ENCODE measurements around the gene ITGB5. TPM values are rescaled to one million over a fixed set of nuclear protein-coding genes. Genes with fewer than 3 reads are reported as not detected.

The ITGB5 gene
- total RNA-seq, 1 experiment from 2014 or later = 339 TPM

DNA sequence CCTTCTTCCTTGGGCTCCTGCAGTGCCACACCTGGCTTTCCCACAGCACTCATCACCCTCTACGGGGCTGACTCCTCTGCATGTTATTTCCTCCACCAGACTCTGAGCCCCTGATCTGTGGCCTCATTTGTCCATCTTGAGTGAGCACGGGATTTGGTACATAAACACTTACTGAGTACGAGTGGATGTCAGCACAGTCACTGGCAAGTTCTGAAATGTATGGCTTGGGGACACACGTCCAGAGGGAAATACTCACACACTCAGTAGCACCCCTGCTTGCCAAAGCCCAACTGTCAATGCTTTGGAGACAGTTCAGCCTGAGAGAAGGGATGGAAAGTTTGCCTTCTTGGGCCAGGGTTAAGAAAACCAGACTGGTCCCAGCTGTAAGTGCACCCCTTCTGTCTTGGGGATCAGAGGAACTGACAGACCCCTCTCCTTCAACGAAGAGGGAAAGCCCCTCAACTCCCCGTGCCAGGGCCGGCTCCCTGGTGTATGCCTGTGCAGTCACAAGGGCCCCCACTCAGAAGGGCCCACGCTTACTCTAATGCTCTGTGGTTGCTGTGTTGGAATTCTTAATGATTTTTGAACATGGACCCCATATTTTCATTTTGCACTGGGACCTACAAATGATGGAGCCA lies 85.0 kb downstream of the ITGB5 start (continued):
- TF ChIP-seq, protein P1, sequence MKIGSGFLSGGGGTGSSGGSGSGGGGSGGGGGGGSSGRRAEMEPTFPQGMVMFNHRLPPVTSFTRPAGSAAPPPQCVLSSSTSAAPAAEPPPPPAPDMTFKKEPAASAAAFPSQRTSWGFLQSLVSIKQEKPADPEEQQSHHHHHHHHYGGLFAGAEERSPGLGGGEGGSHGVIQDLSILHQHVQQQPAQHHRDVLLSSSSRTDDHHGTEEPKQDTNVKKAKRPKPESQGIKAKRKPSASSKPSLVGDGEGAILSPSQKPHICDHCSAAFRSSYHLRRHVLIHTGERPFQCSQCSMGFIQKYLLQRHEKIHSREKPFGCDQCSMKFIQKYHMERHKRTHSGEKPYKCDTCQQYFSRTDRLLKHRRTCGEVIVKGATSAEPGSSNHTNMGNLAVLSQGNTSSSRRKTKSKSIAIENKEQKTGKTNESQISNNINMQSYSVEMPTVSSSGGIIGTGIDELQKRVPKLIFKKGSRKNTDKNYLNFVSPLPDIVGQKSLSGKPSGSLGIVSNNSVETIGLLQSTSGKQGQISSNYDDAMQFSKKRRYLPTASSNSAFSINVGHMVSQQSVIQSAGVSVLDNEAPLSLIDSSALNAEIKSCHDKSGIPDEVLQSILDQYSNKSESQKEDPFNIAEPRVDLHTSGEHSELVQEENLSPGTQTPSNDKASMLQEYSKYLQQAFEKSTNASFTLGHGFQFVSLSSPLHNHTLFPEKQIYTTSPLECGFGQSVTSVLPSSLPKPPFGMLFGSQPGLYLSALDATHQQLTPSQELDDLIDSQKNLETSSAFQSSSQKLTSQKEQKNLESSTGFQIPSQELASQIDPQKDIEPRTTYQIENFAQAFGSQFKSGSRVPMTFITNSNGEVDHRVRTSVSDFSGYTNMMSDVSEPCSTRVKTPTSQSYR (CRISPR knock-in tag; IDR thresholded peaks at IDR 0.05) = no peak

DNA sequence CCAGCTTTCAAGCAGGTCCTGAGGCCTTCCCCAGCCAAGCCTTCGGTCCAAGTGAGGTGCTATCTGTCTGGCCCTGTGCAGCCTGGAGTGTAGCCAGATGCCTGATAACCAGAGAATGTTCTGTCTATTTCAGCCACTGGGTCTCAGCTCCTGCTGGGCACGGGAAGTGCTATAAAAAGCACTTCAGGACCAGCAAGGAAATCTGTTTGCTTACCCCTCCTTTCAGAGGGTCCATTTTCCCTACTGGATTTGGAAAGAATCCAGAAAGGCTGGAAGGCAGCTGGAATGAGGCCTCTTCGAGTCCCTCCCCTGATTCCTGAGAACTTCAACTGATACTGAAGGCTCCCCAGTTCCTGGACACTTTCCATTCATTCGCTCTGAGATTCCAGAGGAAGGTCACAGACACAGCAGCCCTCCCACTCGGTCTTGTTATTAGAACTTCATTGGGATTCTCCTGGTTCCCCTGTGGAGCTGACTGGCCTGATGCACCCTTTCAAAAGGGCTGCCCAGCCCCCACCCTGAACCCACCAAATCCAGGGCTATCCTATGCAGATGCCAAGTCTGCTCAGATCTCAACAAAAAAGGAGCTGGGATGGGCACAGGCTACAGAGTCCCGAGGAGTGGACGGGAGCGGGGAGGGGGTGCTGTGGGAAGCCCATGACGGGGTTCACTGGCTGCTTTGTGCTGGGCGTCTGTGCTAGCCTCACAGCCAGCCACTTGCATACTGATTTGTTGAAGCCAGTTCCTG lies 86.5 kb downstream of the ITGB5 start:
- TF ChIP-seq NFYB (CRISPR knock-in tag; conservative IDR thresholded peaks at IDR 0.05; ENCODE audit: low read depth) = no peak; the same call in 1 of the 2 replicates
- TF ChIP-seq, protein P2, sequence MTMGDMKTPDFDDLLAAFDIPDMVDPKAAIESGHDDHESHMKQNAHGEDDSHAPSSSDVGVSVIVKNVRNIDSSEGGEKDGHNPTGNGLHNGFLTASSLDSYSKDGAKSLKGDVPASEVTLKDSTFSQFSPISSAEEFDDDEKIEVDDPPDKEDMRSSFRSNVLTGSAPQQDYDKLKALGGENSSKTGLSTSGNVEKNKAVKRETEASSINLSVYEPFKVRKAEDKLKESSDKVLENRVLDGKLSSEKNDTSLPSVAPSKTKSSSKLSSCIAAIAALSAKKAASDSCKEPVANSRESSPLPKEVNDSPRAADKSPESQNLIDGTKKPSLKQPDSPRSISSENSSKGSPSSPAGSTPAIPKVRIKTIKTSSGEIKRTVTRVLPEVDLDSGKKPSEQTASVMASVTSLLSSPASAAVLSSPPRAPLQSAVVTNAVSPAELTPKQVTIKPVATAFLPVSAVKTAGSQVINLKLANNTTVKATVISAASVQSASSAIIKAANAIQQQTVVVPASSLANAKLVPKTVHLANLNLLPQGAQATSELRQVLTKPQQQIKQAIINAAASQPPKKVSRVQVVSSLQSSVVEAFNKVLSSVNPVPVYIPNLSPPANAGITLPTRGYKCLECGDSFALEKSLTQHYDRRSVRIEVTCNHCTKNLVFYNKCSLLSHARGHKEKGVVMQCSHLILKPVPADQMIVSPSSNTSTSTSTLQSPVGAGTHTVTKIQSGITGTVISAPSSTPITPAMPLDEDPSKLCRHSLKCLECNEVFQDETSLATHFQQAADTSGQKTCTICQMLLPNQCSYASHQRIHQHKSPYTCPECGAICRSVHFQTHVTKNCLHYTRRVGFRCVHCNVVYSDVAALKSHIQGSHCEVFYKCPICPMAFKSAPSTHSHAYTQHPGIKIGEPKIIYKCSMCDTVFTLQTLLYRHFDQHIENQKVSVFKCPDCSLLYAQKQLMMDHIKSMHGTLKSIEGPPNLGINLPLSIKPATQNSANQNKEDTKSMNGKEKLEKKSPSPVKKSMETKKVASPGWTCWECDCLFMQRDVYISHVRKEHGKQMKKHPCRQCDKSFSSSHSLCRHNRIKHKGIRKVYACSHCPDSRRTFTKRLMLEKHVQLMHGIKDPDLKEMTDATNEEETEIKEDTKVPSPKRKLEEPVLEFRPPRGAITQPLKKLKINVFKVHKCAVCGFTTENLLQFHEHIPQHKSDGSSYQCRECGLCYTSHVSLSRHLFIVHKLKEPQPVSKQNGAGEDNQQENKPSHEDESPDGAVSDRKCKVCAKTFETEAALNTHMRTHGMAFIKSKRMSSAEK (CRISPR knock-in tag; IDR thresholded peaks at IDR 0.05; ENCODE audit: borderline replicate concordance) = no peak
- TF ChIP-seq CBFB (CRISPR knock-in tag; IDR thresholded peaks at IDR 0.05; ENCODE audit: low read depth) = no peak
- TF ChIP-seq, protein P3, sequence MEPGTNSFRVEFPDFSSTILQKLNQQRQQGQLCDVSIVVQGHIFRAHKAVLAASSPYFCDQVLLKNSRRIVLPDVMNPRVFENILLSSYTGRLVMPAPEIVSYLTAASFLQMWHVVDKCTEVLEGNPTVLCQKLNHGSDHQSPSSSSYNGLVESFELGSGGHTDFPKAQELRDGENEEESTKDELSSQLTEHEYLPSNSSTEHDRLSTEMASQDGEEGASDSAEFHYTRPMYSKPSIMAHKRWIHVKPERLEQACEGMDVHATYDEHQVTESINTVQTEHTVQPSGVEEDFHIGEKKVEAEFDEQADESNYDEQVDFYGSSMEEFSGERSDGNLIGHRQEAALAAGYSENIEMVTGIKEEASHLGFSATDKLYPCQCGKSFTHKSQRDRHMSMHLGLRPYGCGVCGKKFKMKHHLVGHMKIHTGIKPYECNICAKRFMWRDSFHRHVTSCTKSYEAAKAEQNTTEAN (CRISPR knock-in tag; IDR thresholded peaks at IDR 0.05) = no peak
- TF ChIP-seq, protein P4, sequence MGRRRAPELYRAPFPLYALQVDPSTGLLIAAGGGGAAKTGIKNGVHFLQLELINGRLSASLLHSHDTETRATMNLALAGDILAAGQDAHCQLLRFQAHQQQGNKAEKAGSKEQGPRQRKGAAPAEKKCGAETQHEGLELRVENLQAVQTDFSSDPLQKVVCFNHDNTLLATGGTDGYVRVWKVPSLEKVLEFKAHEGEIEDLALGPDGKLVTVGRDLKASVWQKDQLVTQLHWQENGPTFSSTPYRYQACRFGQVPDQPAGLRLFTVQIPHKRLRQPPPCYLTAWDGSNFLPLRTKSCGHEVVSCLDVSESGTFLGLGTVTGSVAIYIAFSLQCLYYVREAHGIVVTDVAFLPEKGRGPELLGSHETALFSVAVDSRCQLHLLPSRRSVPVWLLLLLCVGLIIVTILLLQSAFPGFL (CRISPR knock-in tag; IDR thresholded peaks at IDR 0.05; ENCODE audit: borderline replicate concordance) = no peak
- TF ChIP-seq, protein P5, sequence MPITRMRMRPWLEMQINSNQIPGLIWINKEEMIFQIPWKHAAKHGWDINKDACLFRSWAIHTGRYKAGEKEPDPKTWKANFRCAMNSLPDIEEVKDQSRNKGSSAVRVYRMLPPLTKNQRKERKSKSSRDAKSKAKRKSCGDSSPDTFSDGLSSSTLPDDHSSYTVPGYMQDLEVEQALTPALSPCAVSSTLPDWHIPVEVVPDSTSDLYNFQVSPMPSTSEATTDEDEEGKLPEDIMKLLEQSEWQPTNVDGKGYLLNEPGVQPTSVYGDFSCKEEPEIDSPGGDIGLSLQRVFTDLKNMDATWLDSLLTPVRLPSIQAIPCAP (CRISPR knock-in tag; IDR thresholded peaks at IDR 0.05) = no peak
- TF ChIP-seq ATF1 (CRISPR knock-in tag; IDR thresholded peaks at IDR 0.05) = no peak
- Mint-ChIP-seq H3K36me3 (peaks cover 47% of the 10 kb centered on the region), H3K4me1 (peaks cover 26% of the 10 kb centered on the region), H3K27me3 (ENCODE audit: low read depth) (no peaks in the 10 kb centered on the region), H3K4me3 (no peak overlapping the region), H3K9me3 (no peaks in the 10 kb centered on the region), H3K27ac (peak overlapping the region; percentile 86)
- ATAC-seq (peak; percentile 39), DNase-seq (ENCODE audit: low spot score) (no peak)
- ChIA-PET POLR2A (interaction anchor here (0.5 kb wide), 1 partner anchor 15 kb away, joined by 3 read pairs; no protein-coding TSS in a partner anchor), CTCF (interaction anchor here (1.5 to 1.9 kb wide), 2 partner anchors 14 to 40 kb away, joined by 3 to 7 read pairs; no protein-coding TSS in a partner anchor)

DNA sequence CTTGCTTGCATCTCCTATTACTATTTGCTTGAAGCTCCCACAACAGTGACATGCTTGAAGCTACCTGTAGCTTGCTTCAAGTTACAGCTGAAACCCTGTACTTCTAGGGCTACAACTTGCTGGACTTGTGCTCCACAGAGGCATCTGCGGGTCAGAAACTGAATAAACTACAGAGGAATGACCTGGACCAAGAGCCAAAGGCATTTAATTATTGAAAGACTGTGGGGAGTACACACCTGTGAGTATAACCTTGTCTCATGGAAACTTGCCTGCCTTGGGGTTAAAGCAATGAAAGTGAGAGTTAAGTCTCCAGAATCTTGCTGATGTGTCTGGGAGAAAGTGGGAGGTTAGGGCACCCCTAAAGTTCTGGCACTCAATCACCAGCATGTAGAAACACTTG lies 87.1 kb downstream of the ITGB5 start:
- Mint-ChIP-seq H3K27ac (peak overlapping the region; percentile 86), H3K4me3 (no peak overlapping the region), H3K36me3 (peaks cover 54% of the 10 kb centered on the region), H3K9me3 (no peaks in the 10 kb centered on the region), H3K4me1 (peaks cover 26% of the 10 kb centered on the region), H3K27me3 (ENCODE audit: low read depth) (no peaks in the 10 kb centered on the region)
- DNase-seq (ENCODE audit: low spot score) (no peak), ATAC-seq (no peak)
- TF ChIP-seq, protein P6, sequence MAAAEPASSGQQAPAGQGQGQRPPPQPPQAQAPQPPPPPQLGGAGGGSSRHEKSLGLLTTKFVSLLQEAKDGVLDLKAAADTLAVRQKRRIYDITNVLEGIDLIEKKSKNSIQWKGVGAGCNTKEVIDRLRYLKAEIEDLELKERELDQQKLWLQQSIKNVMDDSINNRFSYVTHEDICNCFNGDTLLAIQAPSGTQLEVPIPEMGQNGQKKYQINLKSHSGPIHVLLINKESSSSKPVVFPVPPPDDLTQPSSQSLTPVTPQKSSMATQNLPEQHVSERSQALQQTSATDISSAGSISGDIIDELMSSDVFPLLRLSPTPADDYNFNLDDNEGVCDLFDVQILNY (CRISPR knock-in tag; IDR thresholded peaks at IDR 0.05) = no peak
- no peak for TF ChIP-seq ETV6 (CRISPR knock-in tag; IDR thresholded peaks at IDR 0.05)
- TF ChIP-seq, protein P7, sequence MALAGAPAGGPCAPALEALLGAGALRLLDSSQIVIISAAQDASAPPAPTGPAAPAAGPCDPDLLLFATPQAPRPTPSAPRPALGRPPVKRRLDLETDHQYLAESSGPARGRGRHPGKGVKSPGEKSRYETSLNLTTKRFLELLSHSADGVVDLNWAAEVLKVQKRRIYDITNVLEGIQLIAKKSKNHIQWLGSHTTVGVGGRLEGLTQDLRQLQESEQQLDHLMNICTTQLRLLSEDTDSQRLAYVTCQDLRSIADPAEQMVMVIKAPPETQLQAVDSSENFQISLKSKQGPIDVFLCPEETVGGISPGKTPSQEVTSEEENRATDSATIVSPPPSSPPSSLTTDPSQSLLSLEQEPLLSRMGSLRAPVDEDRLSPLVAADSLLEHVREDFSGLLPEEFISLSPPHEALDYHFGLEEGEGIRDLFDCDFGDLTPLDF (CRISPR knock-in tag; IDR thresholded peaks at IDR 0.05) = no peak
- no peak for TF ChIP-seq ZNF121 (CRISPR knock-in tag; IDR thresholded peaks at IDR 0.05)
- ChIA-PET POLR2A (no interaction called here), CTCF (interaction anchor here (1.5 to 1.9 kb wide), 2 partner anchors 14 to 40 kb away, joined by 3 to 7 read pairs; no protein-coding TSS in a partner anchor)

All from WTC11 (cell line).